Measurements from ENCODE around the gene THAP4.

The THAP4 gene

GRCh38 chr2:241637018-241637794, at the start of gene THAP4, which contains the start of gene ATG4B:
THAP4 (minus strand) TSS chr2:241637158; CDS start chr2:241637017, 141 bp downstream.
ATG4B (plus strand) TSS chr2:241637693; CDS start chr2:241637715, 22 bp downstream.
- peak; percentile 72 for DNase-seq (ENCODE audit: low read depth)

GRCh38 chr2:241686324-241686649, 49.3 kb upstream of the THAP4 start:
- no peak for DNase-seq (ENCODE audit: low read depth)

GRCh38 chr2:241680827-241681599, 44.1 kb upstream of the THAP4 start:
- peak; percentile 96 for DNase-seq (ENCODE audit: low read depth)

GRCh38 chr2:241680044-241680443, 43.1 kb upstream of the THAP4 start:
- no peak for DNase-seq (ENCODE audit: low read depth)

GRCh38 chr2:241678784-241679540, 42.0 kb upstream of the THAP4 start:
- DNase-seq (ENCODE audit: low read depth), result no peak

- no peak for DNase-seq (ENCODE audit: low read depth)
Observed at GRCh38 chr2:241678307-241678706, 41.3 kb upstream of the THAP4 start.

GRCh38 chr2:241677392-241677791, 40.4 kb upstream of the THAP4 start:
- DNase-seq (ENCODE audit: low read depth), result no peak

- no peak for DNase-seq (ENCODE audit: low read depth)
Observed at GRCh38 chr2:241676665-241677064, 39.7 kb upstream of the THAP4 start.

GRCh38 chr2:241675885-241676284, 38.9 kb upstream of the THAP4 start:
- DNase-seq (ENCODE audit: low read depth), result no peak

GRCh38 chr2:241673797-241674725, 37.1 kb upstream of the THAP4 start:
- DNase-seq (ENCODE audit: low read depth), result no peak

GRCh38 chr2:241673189-241673663, 36.3 kb upstream of the THAP4 start:
- DNase-seq (ENCODE audit: low read depth), result no peak

- DNase-seq (ENCODE audit: low read depth), result no peak
Observed at GRCh38 chr2:241672243-241673188, 35.6 kb upstream of the THAP4 start.

GRCh38 chr2:241671457-241672240, 34.7 kb upstream of the THAP4 start:
- no peak for DNase-seq (ENCODE audit: low read depth)

GRCh38 chr2:241670333-241671110, 33.6 kb upstream of the THAP4 start:
- DNase-seq (ENCODE audit: low read depth), result no peak

- DNase-seq (ENCODE audit: low read depth), result no peak
Observed at GRCh38 chr2:241668839-241669238, 31.9 kb upstream of the THAP4 start.

- DNase-seq (ENCODE audit: low read depth), result no peak
Observed at GRCh38 chr2:241668354-241668753, 31.4 kb upstream of the THAP4 start.

- DNase-seq (ENCODE audit: low read depth), result no peak
Observed at GRCh38 chr2:241666627-241667400, 29.9 kb upstream of the THAP4 start.

All from GM04504 (cell line).